IMR-90 (cell line): ENCODE measurements around the gene NEDD4L. TPM values are rescaled to one million over a fixed set of nuclear protein-coding genes. Genes with fewer than 3 reads are reported as not detected.

Experiments
- ATAC-seq: fragments of 200-7000 bp; cut with Tn5 transposase; 2 replicates; pipeline ENCODE4 v1.9.1; 2020; ENCODE audit warnings: low read depth, mild to moderate bottlenecking, moderate library complexity
- BruUV-seq: library from RNA; stranded (reverse); fragments of 400-500 nt; replicated peaks from 2 replicates; lab custom pipeline; 2021; lab: Mats Ljungman, UMichigan
- CTCF ChIA-PET: fragments of 300-600 bp; formaldehyde crosslinking; extraction: SDS; loops from one replicate; lab custom pipeline; 2021; ENCODE audit warnings: antibody characterized with exemption; lab: Yijun Ruan, JAX
- POLR2A ChIA-PET: fragments of 300-600 bp; sonication (Branson Sonifier 250); formaldehyde crosslinking; loops from one replicate; lab custom pipeline; 2022; ENCODE audit warnings: antibody characterized with exemption; ENCODE audit not compliant: unreplicated experiment; lab: Charles Lee
- DNase-seq: peaks from one replicate; pipeline ENCODE4 v3.0.0; 2013
- H2AFZ ChIP-seq: replicated peaks from 2 replicates; pipeline ENCODE3; 2013; ENCODE audit warnings: low read length, mild to moderate bottlenecking; ENCODE audit not compliant: poor library complexity
- H2AK5ac ChIP-seq: 2 replicates; pipeline ENCODE4 v1.6.1; 2013; ENCODE audit warnings: low read depth, low read length, inconsistent platforms
- H2AK9ac ChIP-seq: replicated peaks from 2 replicates; pipeline ENCODE3; 2013; ENCODE audit warnings: mild to moderate bottlenecking, low read depth, low read length, moderate library complexity; ENCODE audit not compliant: poor library complexity
- H2BK120ac ChIP-seq: 2 replicates; pipeline ENCODE4 v1.6.1; 2013; ENCODE audit warnings: low read depth, low read length, inconsistent platforms
- H2BK15ac ChIP-seq: 3 replicates; pipeline ENCODE4 v1.6.1; 2013; ENCODE audit warnings: low read depth, low read length, inconsistent platforms
- H2BK20ac ChIP-seq: 2 replicates; pipeline ENCODE4 v1.6.1; 2013; ENCODE audit warnings: low read depth, mild to moderate bottlenecking, inconsistent platforms, low read length, moderate library complexity
- H2BK5ac ChIP-seq: 2 replicates; pipeline ENCODE4 v1.6.1; 2013; ENCODE audit warnings: mild to moderate bottlenecking, low read depth, low read length, inconsistent platforms; ENCODE audit not compliant: poor library complexity, severe bottlenecking
- H3K14ac ChIP-seq: replicated peaks from 2 replicates; pipeline ENCODE4 v1.6.1; 2013; ENCODE audit warnings: low read depth, low read length, inconsistent platforms
- H3K18ac ChIP-seq: 2 replicates; pipeline ENCODE4 v1.6.1; 2013; ENCODE audit warnings: low read depth, low read length, control low read depth
- H3K23ac ChIP-seq: 2 replicates; pipeline ENCODE4 v1.6.1; 2013; ENCODE audit warnings: low read depth, low read length, inconsistent platforms
- H3K27ac ChIP-seq: 2 replicates; pipeline ENCODE4 v1.5.1; 2013; ENCODE audit warnings: mild to moderate bottlenecking, control low read depth, low read length; ENCODE audit not compliant: insufficient read depth
- H3K27me3 ChIP-seq: 2 replicates; pipeline ENCODE4 v1.6.1; 2013; ENCODE audit warnings: low read length; ENCODE audit not compliant: control insufficient read depth, insufficient read depth
- H3K36me3 ChIP-seq: 2 replicates; pipeline ENCODE4 v1.6.1; 2013; ENCODE audit warnings: low read length, mixed read lengths; ENCODE audit not compliant: control insufficient read depth, insufficient read depth
- H3K4ac ChIP-seq: 2 replicates; pipeline ENCODE4 v1.6.1; 2013; ENCODE audit warnings: low read depth, low read length, inconsistent platforms
- H3K4me1 ChIP-seq: 2 replicates; pipeline ENCODE4 v1.6.1; 2013; ENCODE audit warnings: low read length, mixed read lengths; ENCODE audit not compliant: control insufficient read depth, insufficient read depth
- H3K4me2 ChIP-seq: 2 replicates; pipeline ENCODE4 v1.6.1; 2013; ENCODE audit warnings: low read depth, mild to moderate bottlenecking, control low read depth, low read length, moderate library complexity
- H3K4me3 ChIP-seq: 2 replicates; pipeline ENCODE4 v1.5.1; 2013; ENCODE audit warnings: low read depth, mild to moderate bottlenecking, control low read depth, low read length, moderate library complexity; ENCODE audit not compliant: insufficient read depth
- H3K56ac ChIP-seq: 2 replicates; pipeline ENCODE4 v1.6.1; 2013; ENCODE audit warnings: low read length, inconsistent platforms; ENCODE audit not compliant: insufficient read depth; ENCODE audit errors: extremely low read depth
- H3K79me1 ChIP-seq, 2 experiments: 2 replicates each; pipeline ENCODE4 v1.6.1; 2013; ENCODE audit warnings: low read length in 2 of 2, inconsistent platforms in 1 of 2, low read depth in 1 of 2
- H3K9ac ChIP-seq: 2 replicates; pipeline ENCODE4 v1.6.1; 2013; ENCODE audit warnings: low read depth, low read length, control low read depth
- H3K9me1 ChIP-seq: 2 replicates; pipeline ENCODE4 v1.6.1; 2013; ENCODE audit warnings: low read length, inconsistent platforms; ENCODE audit not compliant: insufficient read depth
- H3K9me3 ChIP-seq: 2 replicates; pipeline ENCODE4 v1.6.1; 2013; ENCODE audit warnings: low read length; ENCODE audit not compliant: control insufficient read depth, insufficient read depth
- H4K20me1 ChIP-seq: 2 replicates; pipeline ENCODE4 v1.6.1; 2013; ENCODE audit warnings: low read length, inconsistent platforms; ENCODE audit not compliant: insufficient read depth
- H4K5ac ChIP-seq: 2 replicates; pipeline ENCODE4 v1.6.1; 2013; ENCODE audit warnings: mild to moderate bottlenecking, low read depth, low read length, control low read depth
- H4K8ac ChIP-seq, 2 experiments: 2 replicates each; pipeline ENCODE4 v1.6.1; 2013; ENCODE audit warnings: low read depth in 2 of 2, low read length in 2 of 2, control low read depth in 1 of 2, inconsistent platforms in 1 of 2
- H4K91ac ChIP-seq: 2 replicates; pipeline ENCODE4 v1.6.1; 2013; ENCODE audit warnings: low read depth, low read length, inconsistent platforms; ENCODE audit not compliant: insufficient read depth
- BHLHE40 ChIP-seq: fragments of 150-350 bp; IDR thresholded peaks from 2 replicates; pipeline ENCODE4 v1.6.1; 2016; ENCODE audit warnings: mild to moderate bottlenecking, low read depth, low read length
- CHD1 ChIP-seq: IDR thresholded peaks from 2 replicates; pipeline ENCODE4 v1.6.1; 2012; ENCODE audit warnings: low read depth, low read length, improper control_type of control experiment
- FOS ChIP-seq: fragments of 150-350 bp; IDR thresholded peaks from 2 replicates; pipeline ENCODE4 v1.6.1; 2016; ENCODE audit warnings: low read depth, low read length
- MAFK ChIP-seq: IDR thresholded peaks from 2 replicates; pipeline ENCODE4 v1.6.1; 2012; ENCODE audit warnings: low read depth, low read length, improper control_type of control experiment
- MXI1 ChIP-seq: IDR thresholded peaks from 2 replicates; pipeline ENCODE4 v1.6.1; 2012; ENCODE audit warnings: low read depth, mild to moderate bottlenecking, low read length, moderate library complexity, borderline replicate concordance
- NFE2L2 ChIP-seq: fragments of 150-350 bp; IDR thresholded peaks from 2 replicates; pipeline ENCODE4 v1.6.1; 2016; ENCODE audit warnings: low read depth, mild to moderate bottlenecking, low read length
- POLR2A ChIP-seq: IDR thresholded peaks from 2 replicates; pipeline ENCODE4 v1.6.1; 2012; ENCODE audit warnings: mild to moderate bottlenecking, low read depth, low read length
- SMC3 ChIP-seq: fragments of 150-350 bp; IDR thresholded peaks from 2 replicates; pipeline ENCODE4 v1.6.1; 2016; ENCODE audit warnings: low read depth, mild to moderate bottlenecking, antibody characterized with exemption, low read length, moderate library complexity
- WGBS, 2 experiments: methylation state at CpG; one replicate each; pipeline versions ENCODE4 v1.1.5 to v1.1.7; 2013; ENCODE audit warnings: missing lambda C conversion rate in 2 of 2; ENCODE audit not compliant: insufficient read length in 1 of 2; ENCODE audit errors: extremely low coverage in 2 of 2; 5-methylcytosine and 5-hydroxymethylcytosine counted together
- dilution Hi-C: fragments of 300-500 bp; cut with HindIII; formaldehyde crosslinking; loops from one replicate; pipeline ENCODE4 v1.14.3; 2018; ENCODE audit warnings: low sequenced_read_pairs; ENCODE audit not compliant: unreplicated experiment
- in situ Hi-C: fragments of 300-500 bp; cut with MboI; formaldehyde crosslinking; loops from 3 replicates; pipeline ENCODE4 v1.14.3; 2019; ENCODE audit warnings: low sequenced_read_pairs, inconsistent platforms, mixed read lengths
- intact Hi-C: fragments of 100-400 bp; cut with micrococcal nuclease; formaldehyde crosslinking; loops from 2 replicates; pipeline ENCODE4 v1.10.0; 2022
- polyA plus RNA-seq, 3 experiments: library from polyadenylated mRNA; depleted of rRNA; stranded (reverse); fragments of >200 nt; gene quantifications; 2 replicates each; pipeline ENCODE4 v1.2.3, GENCODE V29; 2012; ENCODE audit warnings: low replicate concordance in 1 of 3
- total RNA-seq: library from RNA; depleted of rRNA; stranded (reverse); fragments of >200 nt; gene quantifications from 2 replicates; pipeline ENCODE4 v1.2.3, GENCODE V29; 2012
- TF ChIP-seq, protein P1 (sequence below): fragments of 150-350 bp; IDR thresholded peaks from 2 replicates; pipeline ENCODE4 v1.6.1; 2017; ENCODE audit warnings: mild to moderate bottlenecking, antibody characterized with exemption, low read length, low read depth
- TF ChIP-seq, protein P2 (sequence below): fragments of 150-350 bp; IDR thresholded peaks from 2 replicates; pipeline ENCODE4 v1.6.1; 2016; ENCODE audit warnings: low read depth, mild to moderate bottlenecking, low read length, moderate library complexity, borderline replicate concordance

The NEDD4L gene
- total and polyA plus RNA-seq, 2 of the 4 experiments (the other 2 are of a cell fraction), result 10.0 to 10.9 TPM

- intact Hi-C loops (no loop called here), in situ Hi-C loops (no loop called here), dilution Hi-C loops (no loop called here)
- Histone ChIP-seq H2AFZ (no peak overlapping the region), H4K20me1 (no peaks in the 10 kb centered on the region), H3K9ac (no peak overlapping the region), H3K14ac (no peak overlapping the region), H2BK5ac (no peak overlapping the region), H3K18ac (no peak overlapping the region), H2AK5ac (no peak overlapping the region), H3K23ac (no peak overlapping the region), H3K27ac (no peak overlapping the region), H4K5ac (no peak overlapping the region), H3K4me3 (no peak overlapping the region), H2BK15ac (no peak overlapping the region), H3K79me1 (no peaks in the 10 kb centered on the region), H2AK9ac (no peak overlapping the region), H2BK20ac (no peak overlapping the region), H3K9me1 (peaks cover 4% of the 10 kb centered on the region; the same call in 1 of the 2 replicates), H3K4me1 (no peaks in the 10 kb centered on the region), H3K4ac (no peak overlapping the region), H2BK120ac (no peak overlapping the region), H3K36me3 (peaks cover 4% of the 10 kb centered on the region; the same call in 1 of the 2 replicates), H3K56ac (no peak overlapping the region), H3K27me3 (no peaks in the 10 kb centered on the region), H3K9me3 (no peaks in the 10 kb centered on the region), H4K8ac (no peak overlapping the region), H4K91ac (no peak overlapping the region), H3K4me2 (no peak overlapping the region)
- ChIA-PET POLR2A (no interaction called here), CTCF (interaction anchor here (0.7 to 0.8 kb wide), 2 partner anchors 9 to 13 kb away, joined by 3 to 4 read pairs; no protein-coding TSS in a partner anchor)
- no TSS peak for BruUV-seq
- DNase-seq (no peak), ATAC-seq (no peak)
- TF ChIP-seq FOS (no peak), CHD1 (no peak), SMC3 (no peak), MXI1 (no peak), BHLHE40 (no peak), POLR2A (no peak), MAFK (no peak), NFE2L2 (no peak)
- TF ChIP-seq, protein P1, sequence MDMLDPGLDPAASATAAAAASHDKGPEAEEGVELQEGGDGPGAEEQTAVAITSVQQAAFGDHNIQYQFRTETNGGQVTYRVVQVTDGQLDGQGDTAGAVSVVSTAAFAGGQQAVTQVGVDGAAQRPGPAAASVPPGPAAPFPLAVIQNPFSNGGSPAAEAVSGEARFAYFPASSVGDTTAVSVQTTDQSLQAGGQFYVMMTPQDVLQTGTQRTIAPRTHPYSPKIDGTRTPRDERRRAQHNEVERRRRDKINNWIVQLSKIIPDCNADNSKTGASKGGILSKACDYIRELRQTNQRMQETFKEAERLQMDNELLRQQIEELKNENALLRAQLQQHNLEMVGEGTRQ, result no peak
- TF ChIP-seq, protein P2, sequence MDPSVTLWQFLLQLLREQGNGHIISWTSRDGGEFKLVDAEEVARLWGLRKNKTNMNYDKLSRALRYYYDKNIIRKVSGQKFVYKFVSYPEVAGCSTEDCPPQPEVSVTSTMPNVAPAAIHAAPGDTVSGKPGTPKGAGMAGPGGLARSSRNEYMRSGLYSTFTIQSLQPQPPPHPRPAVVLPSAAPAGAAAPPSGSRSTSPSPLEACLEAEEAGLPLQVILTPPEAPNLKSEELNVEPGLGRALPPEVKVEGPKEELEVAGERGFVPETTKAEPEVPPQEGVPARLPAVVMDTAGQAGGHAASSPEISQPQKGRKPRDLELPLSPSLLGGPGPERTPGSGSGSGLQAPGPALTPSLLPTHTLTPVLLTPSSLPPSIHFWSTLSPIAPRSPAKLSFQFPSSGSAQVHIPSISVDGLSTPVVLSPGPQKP, result no peak
- WGBS, 2 experiments, result no CpG with 5 or more reads among the region's 7 CpGs
These were observed 303.1 kb downstream of the NEDD4L start for GRCh38 chr18:58347135-58347534.
